ENCODE measurements around the gene CPZ. TPM values are rescaled to one million over a fixed set of nuclear protein-coding genes. Genes with fewer than 3 reads are reported as not detected.

Gene CPZ
- polyA plus RNA-seq, 1 experiment = 70.9 TPM

GRCh38 chr4:8596891-8597290 is 4.3 kb downstream of the CPZ start:
- DNase-seq (ENCODE audit: low read depth) = no peak
- ChIA-PET CTCF (interaction anchor here (1.2 to 3.8 kb wide), 4 partner anchors 9 to 128 kb away, joined by 4 to 29 read pairs (median 8); no protein-coding TSS in a partner anchor), POLR2A (no interaction called here)
- Histone ChIP-seq H3K4me3 (ENCODE audit: low read depth, low read length) (no peak overlapping the region), H3K27me3 (ENCODE audit: control insufficient read depth, insufficient read depth, low read length) (peaks cover 4% of the 10 kb centered on the region; the same call in 1 of the 2 replicates), H3K36me3 (ENCODE audit: control insufficient read depth, insufficient read depth, low read length) (peaks cover 27% of the 10 kb centered on the region)
- TF ChIP-seq CTCF (IDR thresholded peaks at IDR 0.05; ENCODE audit: insufficient read depth, low read depth, low read length) = no peak

GRCh38 chr4:8597319-8597718 is 4.8 kb downstream of the CPZ start:
- POLR2A ChIA-PET = no interaction called here

GRCh38 chr4:8597791-8598190 is 5.2 kb downstream of the CPZ start:
- no peak for DNase-seq (ENCODE audit: low read depth)
- ChIA-PET CTCF (interaction anchor here (1.2 to 3.8 kb wide), 3 partner anchors 8 to 129 kb away, joined by 4 to 29 read pairs (median 8); no protein-coding TSS in a partner anchor), POLR2A (no interaction called here)
- Histone ChIP-seq H3K36me3 (ENCODE audit: control insufficient read depth, insufficient read depth, low read length) (peaks cover 36% of the 10 kb centered on the region), H3K27me3 (ENCODE audit: control insufficient read depth, insufficient read depth, low read length) (no peaks in the 10 kb centered on the region; the same call in 1 of the 2 replicates), H3K4me3 (ENCODE audit: low read depth, low read length) (no peak overlapping the region)
- TF ChIP-seq CTCF (IDR thresholded peaks at IDR 0.05; ENCODE audit: insufficient read depth, low read depth, low read length) = no peak

More at GRCh38 chr4:8597319-8597718, 4.8 kb downstream of the CPZ start:
- no peak for TF ChIP-seq CTCF (IDR thresholded peaks at IDR 0.05; ENCODE audit: insufficient read depth, low read depth, low read length)
- no peak overlapping the region for H3K4me3 ChIP-seq (ENCODE audit: low read depth, low read length)
- H3K36me3 ChIP-seq (ENCODE audit: control insufficient read depth, insufficient read depth, low read length) = peaks cover 31% of the 10 kb centered on the region
- H3K27me3 ChIP-seq (ENCODE audit: control insufficient read depth, insufficient read depth, low read length) = peaks cover 1% of the 10 kb centered on the region; the same call in 1 of the 2 replicates
- DNase-seq (ENCODE audit: low read depth) = no peak
- CTCF ChIA-PET = interaction anchor here (1.2 to 3.8 kb wide), 4 partner anchors 8 to 129 kb away, joined by 4 to 29 read pairs (median 8); no protein-coding TSS in a partner anchor

GRCh38 chr4:8598391-8599090 is 6.0 kb downstream of the CPZ start:
- ChIA-PET POLR2A (no interaction called here), CTCF (interaction anchor here (0.6 to 3.8 kb wide), 4 partner anchors 9 to 130 kb away, joined by 3 to 29 read pairs (median 6); no protein-coding TSS in a partner anchor)
- no peak for TF ChIP-seq CTCF (IDR thresholded peaks at IDR 0.05; ENCODE audit: insufficient read depth, low read depth, low read length)
- no peak for DNase-seq (ENCODE audit: low read depth)
- Histone ChIP-seq H3K36me3 (ENCODE audit: control insufficient read depth, insufficient read depth, low read length) (peaks cover 39% of the 10 kb centered on the region), H3K27me3 (ENCODE audit: control insufficient read depth, insufficient read depth, low read length) (no peaks in the 10 kb centered on the region), H3K4me3 (ENCODE audit: low read depth, low read length) (no peak overlapping the region)

- no peak for TF ChIP-seq CTCF (IDR thresholded peaks at IDR 0.05; ENCODE audit: insufficient read depth, low read depth, low read length)
- Histone ChIP-seq H3K36me3 (ENCODE audit: control insufficient read depth, insufficient read depth, low read length) (peaks cover 43% of the 10 kb centered on the region), H3K27me3 (ENCODE audit: control insufficient read depth, insufficient read depth, low read length) (no peaks in the 10 kb centered on the region), H3K4me3 (ENCODE audit: low read depth, low read length) (no peak overlapping the region)
- POLR2A ChIA-PET = no interaction called here
- CTCF ChIA-PET = interaction anchor here (0.6 to 3.8 kb wide), 4 partner anchors 9 to 130 kb away, joined by 3 to 29 read pairs (median 6); no protein-coding TSS in a partner anchor
- no peak for DNase-seq (ENCODE audit: low read depth)
These were observed 6.5 kb downstream of the CPZ start for GRCh38 chr4:8599091-8599460.
